MCF 10A (cell line): Measurements from ENCODE around the gene RTP3. TPM values are rescaled to one million over a fixed set of nuclear protein-coding genes. Genes with fewer than 3 reads are reported as not detected.

Source experiments
- BruUV-seq: library from RNA; stranded (reverse); fragments of 400-500 nt; replicated peaks from 2 replicates; lab custom pipeline; 2021; lab: Mats Ljungman, UMichigan
- CTCF ChIA-PET: fragments of 300-600 bp; sonication (Branson Sonifier 250); formaldehyde crosslinking; extraction: SDS; loops from one replicate; lab custom pipeline; 2021; ENCODE audit warnings: antibody characterized with exemption, inconsistent platforms; lab: Yijun Ruan, JAX
- POLR2A ChIA-PET: fragments of 300-600, 350-650 bp; sonication (Branson Sonifier 250); formaldehyde crosslinking; extraction: SDS; loops from one replicate; lab custom pipeline; 2020; ENCODE audit warnings: antibody characterized with exemption, inconsistent platforms; lab: Yijun Ruan, JAX
- DNase-seq: peaks from one replicate; pipeline ENCODE4 v3.0.0-alpha.2; 2018; ENCODE audit not compliant: unreplicated experiment
- H3K27ac Mint-ChIP-seq: one replicate; pipeline ENCODE4 v1.8.0; 2022; ENCODE audit warnings: mild to moderate bottlenecking, low read depth, mixed read lengths; ENCODE audit not compliant: unreplicated experiment
- H3K27me3 Mint-ChIP-seq: one replicate; pipeline ENCODE4 v1.8.0; 2022; ENCODE audit warnings: mixed read lengths; ENCODE audit not compliant: insufficient read depth, unreplicated experiment
- H3K36me3 Mint-ChIP-seq: one replicate; pipeline ENCODE4 v1.8.0; 2022; ENCODE audit warnings: mild to moderate bottlenecking, moderate library complexity, mixed read lengths; ENCODE audit not compliant: insufficient read depth, unreplicated experiment
- H3K4me1 Mint-ChIP-seq: one replicate; pipeline ENCODE4 v1.8.0; 2022; ENCODE audit warnings: mixed read lengths; ENCODE audit not compliant: insufficient read depth, unreplicated experiment
- H3K4me3 Mint-ChIP-seq: one replicate; pipeline ENCODE4 v1.8.0; 2022; ENCODE audit warnings: mild to moderate bottlenecking, moderate library complexity, mixed read lengths; ENCODE audit not compliant: unreplicated experiment
- H3K9me3 Mint-ChIP-seq: one replicate; pipeline ENCODE4 v1.8.0; 2022; ENCODE audit warnings: mixed read lengths; ENCODE audit not compliant: unreplicated experiment
- CTCF ChIP-seq: fragments of 200-600 bp; IDR thresholded peaks from one replicate; pipeline ENCODE4 v1.8.0; 2022; ENCODE audit warnings: antibody characterized with exemption, mild to moderate bottlenecking; ENCODE audit not compliant: unreplicated experiment
- intact Hi-C: fragments of 100-400 bp; cut with micrococcal nuclease; formaldehyde crosslinking; loops from 2 replicates; pipeline ENCODE4 v1.14.1; 2022
- total RNA-seq: library from RNA; stranded (reverse); gene quantifications from 2 replicates; pipeline ENCODE4 v1.2.3, GENCODE V29; 2022

The RTP3 gene
- total RNA-seq, 1 experiment from 2014 or later = not detected

DNA sequence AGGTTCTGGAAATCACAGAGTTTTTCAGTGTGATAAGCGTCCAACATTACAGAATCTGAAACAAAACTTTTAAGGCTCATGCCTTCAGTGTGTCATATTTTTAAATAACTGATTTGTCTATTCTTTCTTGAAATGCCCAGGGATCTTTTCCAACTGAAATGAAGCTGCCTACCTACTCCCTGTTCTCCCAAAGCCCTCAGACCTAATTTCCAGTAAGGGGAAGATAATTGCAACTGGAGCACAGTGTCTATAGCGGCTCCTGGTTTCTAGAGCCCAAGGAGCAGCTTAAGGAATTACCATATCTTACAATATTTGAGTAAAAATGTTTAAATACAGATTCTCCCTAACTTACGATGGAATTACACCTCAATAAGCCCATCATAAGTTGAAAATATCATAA is 35.3 kb downstream of the RTP3 start:
- peaks cover 7% of the 10 kb centered on the region for H3K9me3 Mint-ChIP-seq
- no peak for TF ChIP-seq CTCF
- no peak for DNase-seq
- no peaks in the 10 kb centered on the region for H3K36me3 Mint-ChIP-seq
- no TSS peak for BruUV-seq
- intact Hi-C loops = no loop called here
- H3K27me3 Mint-ChIP-seq = no peaks in the 10 kb centered on the region
- no peak overlapping the region for H3K4me3 Mint-ChIP-seq
- CTCF ChIA-PET = interaction anchor here (1.2 kb wide), 1 partner anchor 45 kb away, joined by 3 read pairs; no protein-coding TSS in a partner anchor
- POLR2A ChIA-PET = no interaction called here
- no peaks in the 10 kb centered on the region for H3K4me1 Mint-ChIP-seq
- no peak overlapping the region for H3K27ac Mint-ChIP-seq

DNA sequence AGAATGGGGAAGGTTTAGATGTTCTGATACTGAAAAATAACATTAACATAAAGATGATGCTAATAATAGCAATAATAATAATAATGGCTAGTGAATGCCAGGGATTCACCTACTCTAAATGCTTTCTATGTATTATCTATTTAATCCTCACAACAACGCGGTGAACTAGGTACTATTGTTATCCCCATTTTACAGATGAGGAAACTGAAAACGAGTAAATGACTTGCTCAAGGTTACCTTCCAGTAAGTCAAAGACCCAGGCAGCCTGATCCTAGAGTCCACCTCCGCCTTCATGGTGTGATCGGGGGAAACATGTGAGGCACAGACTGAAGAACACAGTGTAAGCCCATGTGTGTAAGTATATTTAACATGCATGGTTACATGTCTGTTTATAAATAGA is 38.0 kb downstream of the RTP3 start:
- no peaks in the 10 kb centered on the region for H3K27me3 Mint-ChIP-seq
- POLR2A ChIA-PET = no interaction called here
- intact Hi-C loops = no loop called here
- CTCF ChIA-PET = interaction anchor here (0.5 kb wide), 1 partner anchor 1559 kb away, joined by 3 read pairs; no protein-coding TSS in a partner anchor
- H3K9me3 Mint-ChIP-seq = peaks cover 7% of the 10 kb centered on the region
- no TSS peak for BruUV-seq
- no peaks in the 10 kb centered on the region for H3K36me3 Mint-ChIP-seq
- no peaks in the 10 kb centered on the region for H3K4me1 Mint-ChIP-seq
- no peak overlapping the region for H3K4me3 Mint-ChIP-seq
- H3K27ac Mint-ChIP-seq = no peak overlapping the region
- TF ChIP-seq CTCF = no peak
- DNase-seq = no peak

DNA sequence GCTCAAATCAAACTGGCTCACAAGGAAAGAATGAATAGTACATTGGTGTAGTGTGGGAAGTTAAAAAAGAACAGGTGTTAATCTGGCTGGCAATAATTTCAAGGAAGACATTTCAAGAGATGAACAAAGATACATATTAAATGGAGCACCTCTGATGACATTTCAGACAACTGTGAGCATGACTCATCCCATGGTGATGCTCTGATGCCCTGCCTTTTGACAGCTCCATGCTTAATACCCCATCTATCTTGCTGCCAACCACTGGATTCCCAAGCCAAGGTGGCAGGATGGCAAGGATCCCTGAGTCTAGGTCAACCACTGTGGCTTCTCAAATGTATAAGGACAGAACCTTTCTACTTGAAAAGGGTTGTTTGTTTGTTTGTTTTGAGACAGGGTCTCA is 39.0 kb downstream of the RTP3 start:
- Mint-ChIP-seq H3K4me3 (no peak overlapping the region), H3K36me3 (no peaks in the 10 kb centered on the region), H3K27me3 (no peaks in the 10 kb centered on the region), H3K4me1 (no peaks in the 10 kb centered on the region), H3K27ac (no peak overlapping the region), H3K9me3 (peaks cover 7% of the 10 kb centered on the region)
- DNase-seq = no peak
- ChIA-PET CTCF (no interaction called here), POLR2A (no interaction called here)
- intact Hi-C loops = no loop called here
- BruUV-seq = no TSS peak
- TF ChIP-seq CTCF = no peak

GRCh38 chr3:46537316-46537715 is 39.5 kb downstream of the RTP3 start:
- no peak for DNase-seq
- BruUV-seq = no TSS peak
- H3K27me3 Mint-ChIP-seq = no peaks in the 10 kb centered on the region
- TF ChIP-seq CTCF = no peak
- H3K4me3 Mint-ChIP-seq = no peak overlapping the region
- CTCF ChIA-PET = no interaction called here
- peaks cover 7% of the 10 kb centered on the region for H3K9me3 Mint-ChIP-seq
- POLR2A ChIA-PET = interaction anchor here (1.0 kb wide), 1 partner anchor 15 kb away, joined by 3 read pairs; no protein-coding TSS in a partner anchor
- intact Hi-C loops = no loop called here
- no peak overlapping the region for H3K27ac Mint-ChIP-seq
- no peaks in the 10 kb centered on the region for H3K36me3 Mint-ChIP-seq
- peaks cover 3% of the 10 kb centered on the region for H3K4me1 Mint-ChIP-seq
